ENCODE measurements around the gene ATF6B.

Gene ATF6B

GRCh38 chr6:32129297-32130088 lies 1.4 kb upstream of the ATF6B start:
- DNase-seq, result no peak

- no peak for DNase-seq
Measured at GRCh38 chr6:32128751-32129296, 778 bp upstream of the ATF6B start.

GRCh38 chr6:32127409-32127716 lies 683 bp downstream of the ATF6B start:
- no peak for DNase-seq

- DNase-seq, result no peak
Measured at GRCh38 chr6:32126880-32127279, 1.2 kb downstream of the ATF6B start.

- no peak for DNase-seq
Measured at GRCh38 chr6:32123681-32124080, 4.4 kb downstream of the ATF6B start.

GRCh38 chr6:32120573-32121059 lies 7.4 kb downstream of the ATF6B start:
- no peak for DNase-seq

- DNase-seq, result peak; percentile 40
Measured at GRCh38 chr6:32118782-32119628, 9.0 kb downstream of the ATF6B start.

GRCh38 chr6:32117461-32117860 lies 10.6 kb downstream of the ATF6B start:
- no peak for DNase-seq

GRCh38 chr6:32116674-32117073 lies 11.4 kb downstream of the ATF6B start:
- no peak for DNase-seq

- no peak for DNase-seq
Measured at GRCh38 chr6:32115623-32116022, 12.4 kb downstream of the ATF6B start.

- no peak for DNase-seq
Measured at GRCh38 chr6:32114796-32115195, 13.2 kb downstream of the ATF6B start.

GRCh38 chr6:32113386-32114352 lies 14.4 kb downstream of the ATF6B start:
- no peak for DNase-seq

- DNase-seq, result no peak
Measured at GRCh38 chr6:32112431-32112980, 15.5 kb downstream of the ATF6B start.

- no peak for DNase-seq
Measured at GRCh38 chr6:32111424-32112066, 16.5 kb downstream of the ATF6B start.

- no peak for DNase-seq
Measured at GRCh38 chr6:32110632-32111031, 17.4 kb downstream of the ATF6B start.

- DNase-seq, result no peak
Measured at GRCh38 chr6:32109765-32110160, 18.3 kb downstream of the ATF6B start.

- DNase-seq, result no peak
Measured at GRCh38 chr6:32109114-32109764, 18.8 kb downstream of the ATF6B start, which contains the start of gene TNXB. TNXB (minus strand) TSS chr6:32109338; CDS start chr6:32098198, 11,140 bp downstream.

- no peak for DNase-seq
Measured at GRCh38 chr6:32108727-32109113, 19.3 kb downstream of the ATF6B start.

- DNase-seq, result no peak
Measured at GRCh38 chr6:32108094-32108627, 19.9 kb downstream of the ATF6B start.

GRCh38 chr6:32107406-32107805 lies 20.6 kb downstream of the ATF6B start:
- DNase-seq, result no peak

- DNase-seq, result no peak
Measured at GRCh38 chr6:32105433-32105832, 22.6 kb downstream of the ATF6B start.

All from NCI-H1048 (cell line).